Measurements from ENCODE around the gene AIF1.
A peak's percentile ranks its signal among the peaks of the same experiment; 100 is the strongest.

AIF1 gene

DNA sequence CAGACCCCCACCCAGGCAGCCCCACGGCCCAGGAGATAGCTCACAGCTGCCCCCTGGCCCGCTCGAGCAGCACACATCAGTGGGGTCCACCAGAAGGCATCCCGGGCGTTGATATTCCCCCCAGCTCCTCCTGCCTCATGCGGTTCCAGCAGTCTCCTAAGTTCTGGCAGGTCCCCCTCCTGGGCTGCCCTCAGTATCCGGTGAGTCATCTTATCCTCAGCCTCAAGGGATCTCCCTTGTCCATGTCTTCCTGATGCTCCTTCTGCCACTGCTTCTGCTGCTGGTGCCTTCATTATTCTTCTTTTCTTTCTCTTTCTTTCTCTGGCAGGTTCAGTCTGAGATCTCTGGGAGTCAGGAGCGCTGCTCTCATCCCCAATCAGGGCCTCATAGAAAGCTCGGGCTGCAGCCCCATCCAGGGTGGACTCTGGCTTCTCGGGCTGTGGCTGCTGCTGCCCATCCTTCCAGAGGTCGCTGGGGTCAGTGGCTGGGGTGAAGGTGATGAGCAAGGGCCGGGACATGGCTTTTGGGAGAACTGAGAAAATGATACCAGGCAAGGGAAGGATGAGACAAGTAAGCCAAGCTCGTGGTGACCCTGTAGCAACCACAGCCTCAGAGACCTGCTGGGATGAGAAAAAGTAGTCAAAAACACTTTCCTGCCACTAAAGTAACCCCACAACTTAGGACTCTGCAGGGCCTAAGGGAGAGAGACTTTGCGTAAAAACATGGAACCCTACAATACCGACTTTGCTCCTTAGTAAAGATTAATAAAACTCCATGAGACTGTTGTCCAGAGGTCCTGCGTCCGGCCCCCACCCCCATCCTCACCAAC, 49.1 kb downstream of the AIF1 start:
- DNase-seq (ENCODE audit: extremely low spot score): no peak
- POLR2A ChIA-PET: interaction anchor here (0.6 to 3.3 kb wide), 10 partner anchors 9 to 1036 kb away, joined by 3 to 15 read pairs (median 3); partner anchors contain the start of genes ABHD16A, APOM, BAG6 and HSPA1B

GRCh38 chr6:31664790-31665500, 49.9 kb downstream of the AIF1 start, which contains the start of gene GPANK1:
Gene GPANK1, minus strand, starts transcription at chr6:31664997. Its CDS starts 519 bp downstream, at chr6:31664478.
- DNase-seq (ENCODE audit: extremely low spot score): peak; percentile 81
- POLR2A ChIA-PET: interaction anchor here (0.6 to 3.3 kb wide), 8 partner anchors 10 to 1502 kb away, joined by 3 to 15 read pairs (median 4); partner anchors contain the start of genes ABHD16A, APOM, BAG6 and HSPA1B
- CTCF ChIA-PET: interaction anchor here (0.9 to 4.2 kb wide), 6 partner anchors 10 to 131 kb away, joined by 3 to 27 read pairs (median 4); partner anchors contain the start of genes ATP6V1G2, BAG6 and NFKBIL1
- TF ChIP-seq CTCF (IDR thresholded peaks at IDR 0.05; ENCODE audit: control extremely low read depth, extremely low read depth, low read depth, missing control alignments): no peak

More for the DNA sequence above, 49.1 kb downstream of the AIF1 start:
- CTCF ChIA-PET: interaction anchor here (0.9 to 4.2 kb wide), 11 partner anchors 9 to 288 kb away, joined by 3 to 27 read pairs (median 4); partner anchors contain the start of genes ATP6V1G2, BAG6 and NFKBIL1
- TF ChIP-seq CTCF (IDR thresholded peaks at IDR 0.05; ENCODE audit: control extremely low read depth, extremely low read depth, low read depth, missing control alignments): no peak

GRCh38 chr6:31665501-31666336, 50.7 kb downstream of the AIF1 start, which contains the start of gene CSNK2B:
Gene CSNK2B, plus strand, starts transcription at chr6:31666080. Its CDS starts 752 bp downstream, at chr6:31666832.
- DNase-seq (ENCODE audit: extremely low spot score): peak; percentile 97
- CTCF ChIA-PET: interaction anchor here (0.9 to 3.5 kb wide), 3 partner anchors 11 to 131 kb away, joined by 3 to 14 read pairs (median 3); partner anchors contain the start of gene LY6G5C
- POLR2A ChIA-PET: interaction anchor here (0.6 to 3.3 kb wide), 10 partner anchors 10 to 1501 kb away, joined by 3 to 15 read pairs (median 3); partner anchors contain the start of genes ABHD16A, APOM, BAG6 and HSPA1B

DNA sequence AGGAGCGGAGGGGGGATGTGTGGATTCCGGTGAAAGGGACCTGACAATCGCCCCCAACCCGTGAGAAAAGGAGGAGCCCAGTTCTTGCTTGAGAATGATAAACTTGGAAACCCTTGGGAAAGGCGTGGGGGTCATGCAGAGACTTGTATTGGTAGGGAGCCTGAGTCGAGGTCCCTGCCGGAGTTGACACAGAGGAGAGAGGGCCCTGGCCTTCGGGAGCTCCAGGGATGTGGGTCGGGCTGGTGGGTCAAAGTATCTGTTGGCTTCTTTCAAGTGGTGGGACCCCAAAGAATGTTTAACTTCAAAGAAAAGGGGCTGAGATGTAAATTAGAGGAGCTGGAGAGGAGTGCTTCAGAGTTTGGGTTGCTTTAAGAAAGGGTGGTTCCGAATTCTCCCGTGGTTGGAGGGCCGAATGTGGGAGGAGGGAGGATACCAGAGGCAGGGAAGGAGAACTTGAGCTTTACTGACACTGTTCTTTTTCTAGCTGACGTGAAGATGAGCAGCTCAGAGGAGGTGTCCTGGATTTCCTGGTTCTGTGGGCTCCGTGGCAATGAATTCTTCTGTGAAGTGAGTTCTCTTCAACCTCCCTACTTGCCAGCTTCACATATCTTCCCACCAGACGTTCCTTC, 51.4 kb downstream of the AIF1 start:
- CTCF ChIA-PET: interaction anchor here (1.0 to 3.5 kb wide), 2 partner anchors 9 to 14 kb away, joined by 3 to 14 read pairs; partner anchors contain the start of gene LY6G5C
- POLR2A ChIA-PET: interaction anchor here (1.0 kb wide), 1 partner anchor 161 kb away, joined by 3 read pairs; the partner anchor contains the start of gene HSPA1B
- TF ChIP-seq CTCF (IDR thresholded peaks at IDR 0.05; ENCODE audit: control extremely low read depth, extremely low read depth, low read depth, missing control alignments): no peak
- DNase-seq (ENCODE audit: extremely low spot score): no peak

More at GRCh38 chr6:31665501-31666336, 50.7 kb downstream of the AIF1 start, which contains the start of gene CSNK2B:
- no peak for TF ChIP-seq CTCF (IDR thresholded peaks at IDR 0.05; ENCODE audit: control extremely low read depth, extremely low read depth, low read depth, missing control alignments)

All from GM10248 (cell line).